T-cell (primary cell): ENCODE results near the gene ZNF608. TPM values are rescaled to one million over a fixed set of nuclear protein-coding genes. Genes with fewer than 3 reads are reported as not detected.

Experiments
- ATAC-seq, 4 experiments: fragments of 200-7000 bp in 3 of 4; fragments of 150-1000 bp in 1 of 4; cut with Tn5 transposase; replicated peaks in 1 of 4; 1 replicate in 3 of 4; 2 replicates in 1 of 4; pipeline ENCODE4 v1.10.0; 2021; ENCODE audit warnings: moderate library complexity in 3 of 4, mild to moderate bottlenecking in 2 of 4, moderate number of reproducible peaks in 1 of 4
- CTCF ChIA-PET, 2 donors: fragments of 300-600 bp; sonication (Branson Sonifier 250); formaldehyde crosslinking; loops; one replicate each; lab custom pipeline; 2022; ENCODE audit warnings: antibody characterized with exemption in 2 of 2; lab: Charles Lee
- POLR2A ChIA-PET, 2 donors: fragments of 300-600 bp; sonication (Branson Sonifier 250); formaldehyde crosslinking; loops; one replicate each; lab custom pipeline; 2022; ENCODE audit warnings: antibody characterized with exemption in 2 of 2; lab: Charles Lee
- DNase-seq, 35 experiments: peaks; one replicate each; pipeline versions ENCODE4 v3.0.0 to v3.0.0-alpha.2; 2013 to 2023
- H3K27ac ChIP-seq: one replicate; pipeline ENCODE4 v1.5.1; 2013; ENCODE audit warnings: low read length
- H3K27me3 ChIP-seq, 2 experiments: replicated peaks in 1 of 2; 1 replicate in 1 of 2; 2 replicates in 1 of 2; pipeline versions ENCODE4 v1.6.1 to v1.7.0; 2013; ENCODE audit warnings: low read length in 1 of 2, mixed read lengths in 1 of 2; ENCODE audit not compliant: control insufficient read depth in 2 of 2, insufficient read depth in 2 of 2; ENCODE audit errors: extremely low read depth in 1 of 2
- H3K36me3 ChIP-seq, 2 donors: 1 replicate in 1 of 2; 2 replicates in 1 of 2; pipeline versions ENCODE4 v1.6.1 to v1.7.0; 2013; ENCODE audit warnings: low read length in 1 of 2; ENCODE audit not compliant: control insufficient read depth in 2 of 2, insufficient read depth in 1 of 2; ENCODE audit errors: extremely low read depth in 1 of 2
- H3K4me1 ChIP-seq, 2 experiments: 1 replicate in 1 of 2; 2 replicates in 1 of 2; pipeline versions ENCODE4 v1.6.1 to v1.7.0; 2013; ENCODE audit warnings: low read length in 2 of 2, mixed read lengths in 1 of 2; ENCODE audit not compliant: insufficient read depth in 2 of 2, control insufficient read depth in 1 of 2; ENCODE audit errors: extremely low read depth in 1 of 2
- H3K4me3 ChIP-seq, 2 donors: 1 replicate in 1 of 2; 2 replicates in 1 of 2; pipeline versions ENCODE4 v1.5.1 to v1.7.0; 2013; ENCODE audit warnings: mild to moderate bottlenecking in 2 of 2, low read length in 1 of 2, moderate library complexity in 1 of 2; ENCODE audit not compliant: control insufficient read depth in 1 of 2; ENCODE audit errors: extremely low read depth in 1 of 2
- H3K9me3 ChIP-seq: 2 replicates; pipeline ENCODE4 v1.7.0; 2013
- H3K27ac Mint-ChIP-seq, 2 donors: one replicate each; pipeline ENCODE4 v1.8.0; 2020 to 2021; ENCODE audit warnings: mild to moderate bottlenecking in 2 of 2, mixed read lengths in 2 of 2
- H3K27me3 Mint-ChIP-seq, 2 donors: one replicate each; pipeline ENCODE4 v1.8.0; 2021 to 2022; ENCODE audit warnings: mixed read lengths in 2 of 2
- H3K36me3 Mint-ChIP-seq: one replicate; pipeline ENCODE4 v1.8.0; 2021; ENCODE audit warnings: mixed read lengths
- H3K4me1 Mint-ChIP-seq, 3 donors: one replicate each; pipeline ENCODE4 v1.8.0; 2020 to 2022; ENCODE audit warnings: mixed read lengths in 3 of 3, mild to moderate bottlenecking in 1 of 3
- H3K4me3 Mint-ChIP-seq, 3 donors: one replicate each; pipeline ENCODE4 v1.8.0; 2020 to 2022; ENCODE audit warnings: mild to moderate bottlenecking in 3 of 3, mixed read lengths in 3 of 3, moderate library complexity in 3 of 3
- H3K9me3 Mint-ChIP-seq, 3 donors: one replicate each; pipeline ENCODE4 v1.8.0; 2020 to 2022; ENCODE audit warnings: mixed read lengths in 3 of 3
- WGBS: methylation state at CpG from one replicate; pipeline ENCODE4 v1.1.5; 2013; ENCODE audit warnings: missing lambda C conversion rate; ENCODE audit not compliant: insufficient coverage; 5-methylcytosine and 5-hydroxymethylcytosine counted together
- total RNA-seq, 35 experiments: library from RNA in 6 of 35; stranded (reverse) in 6 of 35; fragments of 120-200 nt in 1 of 35; gene quantifications; one replicate each; pipeline versions ENCODE4 v1.2.1 to v1.2.4 and lab custom pipeline; 2013 to 2026

ZNF608 gene
- total RNA-seq, 5 donors from 2014 or later (not counting 1 experiment from before 2014, with no cell fraction given): 0.26 to 1.3 (median 0.49) TPM

DNA sequence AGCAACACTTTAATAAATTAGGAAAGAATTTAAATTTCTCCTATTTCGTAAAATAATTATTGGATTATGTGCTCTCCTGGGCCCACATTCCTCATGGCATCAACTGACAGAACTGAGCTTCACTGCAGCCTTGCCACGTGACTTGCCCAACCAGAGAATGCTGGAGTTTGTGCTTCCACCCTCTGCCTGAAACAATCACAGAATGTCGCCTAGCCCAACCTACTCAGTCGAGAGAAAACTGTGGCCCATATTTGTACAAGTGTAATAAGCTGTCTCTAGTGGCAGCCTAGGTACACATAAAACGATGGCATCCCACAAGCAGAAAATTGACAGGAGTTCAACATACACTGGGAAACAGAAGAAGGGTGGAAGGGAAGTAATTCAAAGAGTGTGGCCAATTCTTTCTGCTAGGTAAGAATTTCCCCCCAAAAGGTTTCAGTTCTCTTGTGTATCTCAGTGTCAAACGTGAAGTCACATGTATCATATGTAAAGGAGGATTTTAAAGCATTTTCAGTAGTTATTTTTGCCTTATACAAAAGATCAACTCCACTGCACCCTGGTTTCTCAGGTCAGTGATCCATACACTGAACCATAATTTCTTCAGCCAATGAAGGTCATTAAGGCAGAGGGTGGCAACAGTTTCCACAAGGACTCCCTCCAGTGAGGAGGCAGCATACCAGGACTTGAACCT lies 41.7 kb downstream of the ZNF608 start:
- POLR2A ChIA-PET: no interaction called here
- Mint-ChIP-seq H3K9me3 (no peaks in the 10 kb centered on the region), H3K27ac (no peak overlapping the region), H3K4me1 (no peaks in the 10 kb centered on the region), H3K27me3 (peaks cover 3 to 5% of the 10 kb centered on the region in 2 donors), H3K4me3 (no peak overlapping the region), H3K36me3 (no peaks in the 10 kb centered on the region)
- no CpG with 5 or more reads among the region's 6 CpGs for WGBS
- no peak overlapping the region for H3K27ac ChIP-seq
- ATAC-seq (no peak), DNase-seq (no peak)
- H3K4me3 ChIP-seq: no peak overlapping the region
- CTCF ChIA-PET: no interaction called here
- H3K4me1 ChIP-seq: no peaks in the 10 kb centered on the region
- H3K36me3 ChIP-seq: no peaks in the 10 kb centered on the region
- no peaks in the 10 kb centered on the region for H3K9me3 ChIP-seq
- peaks cover 0 to 3% of the 10 kb centered on the region in 2 experiments for H3K27me3 ChIP-seq

DNA sequence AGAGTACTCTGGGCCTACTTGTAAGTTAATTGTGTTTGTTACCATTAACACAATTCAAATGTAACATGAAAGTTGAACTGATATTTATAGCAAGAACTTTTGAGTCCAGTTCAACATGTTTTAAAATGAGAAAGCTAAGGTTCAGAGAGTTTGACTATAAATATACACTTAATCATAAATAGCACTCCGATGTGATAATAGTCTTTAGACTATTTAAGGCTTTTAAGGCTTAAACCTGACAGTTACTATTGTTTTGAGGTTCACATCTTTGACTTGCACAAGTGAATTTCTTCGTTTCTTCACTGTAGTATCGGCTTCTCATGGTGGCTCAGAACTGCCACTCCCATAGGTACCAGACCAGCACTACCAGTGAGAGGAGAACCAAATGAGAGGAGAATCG lies 42.4 kb downstream of the ZNF608 start:
- Mint-ChIP-seq H3K27ac (no peak overlapping the region), H3K36me3 (no peaks in the 10 kb centered on the region), H3K4me1 (no peaks in the 10 kb centered on the region), H3K9me3 (no peaks in the 10 kb centered on the region), H3K27me3 (peaks cover 3 to 5% of the 10 kb centered on the region in 2 donors), H3K4me3 (no peak overlapping the region)
- Histone ChIP-seq H3K9me3 (no peaks in the 10 kb centered on the region), H3K27me3 (peaks cover 0 to 3% of the 10 kb centered on the region in 2 experiments), H3K27ac (no peak overlapping the region), H3K36me3 (no peaks in the 10 kb centered on the region), H3K4me3 (no peak overlapping the region), H3K4me1 (no peaks in the 10 kb centered on the region)
- ChIA-PET CTCF (no interaction called here), POLR2A (no interaction called here)
- no peak for DNase-seq
- ATAC-seq: no peak
- 100% methylated on average over 1 of the region's 4 CpGs for WGBS

DNA sequence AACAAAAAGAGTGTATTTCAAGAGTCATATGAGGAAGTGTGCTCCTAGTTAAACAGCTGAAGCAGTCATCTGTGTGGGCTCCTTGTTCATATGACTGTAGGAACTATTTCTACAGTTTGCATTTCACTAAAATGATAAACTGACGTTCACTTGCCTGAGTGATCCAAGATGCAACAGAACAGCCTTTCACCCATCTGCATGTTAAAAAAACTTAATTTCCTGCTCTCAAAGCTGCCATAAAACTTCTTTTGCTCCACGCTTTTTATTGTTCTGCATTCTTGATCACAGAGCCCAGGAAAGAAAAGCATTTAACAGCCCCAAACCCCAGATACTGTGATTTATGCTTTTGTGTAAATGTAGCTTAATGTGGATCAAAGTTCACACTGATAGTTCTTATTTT lies 43.9 kb downstream of the ZNF608 start:
- H3K27me3 Mint-ChIP-seq: peaks cover 3 to 5% of the 10 kb centered on the region in 2 donors
- no peaks in the 10 kb centered on the region for H3K9me3 Mint-ChIP-seq
- Histone ChIP-seq H3K4me1 (no peaks in the 10 kb centered on the region), H3K4me3 (no peak overlapping the region), H3K9me3 (no peaks in the 10 kb centered on the region), H3K27me3 (peaks cover 0 to 3% of the 10 kb centered on the region in 2 experiments), H3K27ac (no peak overlapping the region), H3K36me3 (no peaks in the 10 kb centered on the region)
- ChIA-PET CTCF (interaction anchor here in 1 of 2 donors (0.6 kb wide), 1 partner anchor 25 kb away, joined by 5 read pairs; no protein-coding TSS in a partner anchor), POLR2A (no interaction called here)
- DNase-seq: no peak
- H3K4me1 Mint-ChIP-seq: no peaks in the 10 kb centered on the region
- H3K27ac Mint-ChIP-seq: no peak overlapping the region
- no peak for ATAC-seq
- H3K4me3 Mint-ChIP-seq: no peak overlapping the region
- 67% methylated on average over 1 of the region's 2 CpGs for WGBS
- no peaks in the 10 kb centered on the region for H3K36me3 Mint-ChIP-seq

DNA sequence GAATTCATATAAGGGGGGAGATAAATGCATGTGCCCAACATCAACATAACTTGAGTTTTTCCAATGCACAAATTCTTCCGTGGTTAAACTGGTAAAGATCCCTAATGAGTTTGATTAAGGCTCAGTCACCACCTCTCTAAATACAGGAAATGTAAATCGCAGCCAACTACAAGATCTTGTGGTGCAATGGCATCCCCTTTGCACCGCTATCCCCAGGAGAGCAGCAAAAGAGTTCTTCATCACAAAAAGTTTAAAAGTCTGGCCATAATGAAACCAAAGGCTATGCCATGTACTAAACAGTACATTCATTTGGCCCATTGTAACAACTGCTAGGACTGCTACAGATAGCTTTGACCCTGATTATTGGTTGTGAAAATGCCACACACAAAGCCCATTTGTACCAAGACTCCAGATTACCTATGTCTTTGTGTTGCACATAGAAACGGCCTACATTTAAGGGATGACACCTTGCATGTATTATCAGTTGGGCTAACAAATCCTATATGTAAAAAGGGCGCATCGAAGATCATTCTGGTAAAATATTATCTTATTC lies 44.5 kb downstream of the ZNF608 start:
- Mint-ChIP-seq H3K9me3 (no peaks in the 10 kb centered on the region), H3K4me3 (no peak overlapping the region), H3K27me3 (peaks cover 3% of the 10 kb centered on the region in 2 donors), H3K4me1 (no peaks in the 10 kb centered on the region), H3K27ac (no peak overlapping the region), H3K36me3 (no peaks in the 10 kb centered on the region)
- H3K4me1 ChIP-seq: no peaks in the 10 kb centered on the region
- POLR2A ChIA-PET: no interaction called here
- no peak for ATAC-seq
- no peaks in the 10 kb centered on the region for H3K9me3 ChIP-seq
- WGBS: 75% methylated on average over 3 of the region's 6 CpGs
- no peak overlapping the region for H3K4me3 ChIP-seq
- peaks cover 0 to under 1% of the 10 kb centered on the region in 2 experiments for H3K27me3 ChIP-seq
- CTCF ChIA-PET: no interaction called here
- H3K36me3 ChIP-seq: no peaks in the 10 kb centered on the region
- no peak overlapping the region for H3K27ac ChIP-seq
- no peak for DNase-seq

DNA sequence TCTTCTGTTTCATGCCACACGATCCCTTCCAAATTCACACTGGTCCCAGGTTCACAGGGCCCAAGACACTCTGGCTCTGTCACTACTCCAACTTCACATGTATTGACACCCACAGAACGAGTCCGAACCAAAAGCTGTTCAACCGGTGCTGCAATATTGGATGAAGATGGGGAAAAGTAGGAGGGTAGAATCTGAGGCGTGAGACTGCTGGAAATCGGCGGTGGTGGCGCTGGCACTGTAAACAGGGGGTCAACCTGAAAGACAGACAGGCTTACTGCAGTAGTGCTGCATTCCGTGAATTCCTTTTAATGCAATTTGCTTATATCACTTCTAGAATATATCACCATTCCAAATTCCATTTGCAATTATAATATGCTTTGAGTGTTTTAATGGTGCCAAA lies 45.4 kb downstream of the ZNF608 start:
- ChIA-PET CTCF (no interaction called here), POLR2A (no interaction called here)
- Mint-ChIP-seq H3K27me3 (peaks cover 0 to 9% of the 10 kb centered on the region in 2 donors), H3K27ac (no peak overlapping the region), H3K4me3 (no peak overlapping the region), H3K9me3 (peaks cover 0 to 4% (median 0%) of the 10 kb centered on the region in 3 donors), H3K4me1 (no peaks in the 10 kb centered on the region), H3K36me3 (no peaks in the 10 kb centered on the region)
- no peaks in the 10 kb centered on the region for H3K27me3 ChIP-seq
- no peaks in the 10 kb centered on the region for H3K4me1 ChIP-seq
- no peak overlapping the region for H3K27ac ChIP-seq
- 96% methylated on average over 4 of the region's 9 CpGs for WGBS
- no peaks in the 10 kb centered on the region for H3K36me3 ChIP-seq
- DNase-seq: no peak
- ATAC-seq: no peak
- no peaks in the 10 kb centered on the region for H3K9me3 ChIP-seq
- H3K4me3 ChIP-seq: no peak overlapping the region

DNA sequence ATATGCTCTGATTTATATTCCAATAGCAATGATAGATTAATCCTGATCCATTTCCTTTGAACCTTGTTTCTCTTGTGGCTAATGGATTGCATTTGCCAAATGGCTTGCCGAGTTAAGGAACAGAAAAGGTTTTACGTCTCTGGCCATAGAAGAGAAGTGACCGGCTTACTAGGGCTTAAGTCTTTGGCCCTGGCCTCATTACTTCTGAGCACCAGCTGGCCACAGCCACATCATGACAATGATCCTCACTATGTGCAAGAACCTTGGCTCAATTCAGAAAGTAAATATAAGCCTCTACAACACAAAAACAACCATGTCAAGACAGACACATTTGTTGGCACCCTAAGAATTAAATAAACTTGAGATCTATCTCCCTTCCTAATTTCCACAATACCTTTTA lies 46.1 kb downstream of the ZNF608 start:
- H3K9me3 Mint-ChIP-seq: peaks cover 0 to 4% (median 0%) of the 10 kb centered on the region in 3 donors
- H3K9me3 ChIP-seq: no peaks in the 10 kb centered on the region

More for the DNA sequence above, 46.1 kb downstream of the ZNF608 start:
- ChIA-PET CTCF (no interaction called here), POLR2A (no interaction called here)
- no peaks in the 10 kb centered on the region for H3K27me3 ChIP-seq
- Mint-ChIP-seq H3K4me3 (no peak overlapping the region), H3K27me3 (peaks cover 0 to 6% of the 10 kb centered on the region in 2 donors), H3K27ac (no peak overlapping the region), H3K36me3 (no peaks in the 10 kb centered on the region), H3K4me1 (no peaks in the 10 kb centered on the region)
- H3K36me3 ChIP-seq: no peaks in the 10 kb centered on the region
- 97% methylated on average over 3 of the region's 3 CpGs for WGBS
- H3K27ac ChIP-seq: no peak overlapping the region
- H3K4me3 ChIP-seq: no peak overlapping the region
- H3K4me1 ChIP-seq: no peaks in the 10 kb centered on the region
- no peak for ATAC-seq
- DNase-seq: no peak
